ENCODE data around the gene ZNF888. TPM values are rescaled to one million over a fixed set of nuclear protein-coding genes. Genes with fewer than 3 reads are reported as not detected.
"Not testable (repeated sequence)": the region's sequence is repeated elsewhere in the genome, so short reads cannot be mapped to it uniquely, and the experiment has no call there.

Gene ZNF888
- polyA plus RNA-seq, 1 donor from 2014 or later = 0.26 TPM

DNA sequence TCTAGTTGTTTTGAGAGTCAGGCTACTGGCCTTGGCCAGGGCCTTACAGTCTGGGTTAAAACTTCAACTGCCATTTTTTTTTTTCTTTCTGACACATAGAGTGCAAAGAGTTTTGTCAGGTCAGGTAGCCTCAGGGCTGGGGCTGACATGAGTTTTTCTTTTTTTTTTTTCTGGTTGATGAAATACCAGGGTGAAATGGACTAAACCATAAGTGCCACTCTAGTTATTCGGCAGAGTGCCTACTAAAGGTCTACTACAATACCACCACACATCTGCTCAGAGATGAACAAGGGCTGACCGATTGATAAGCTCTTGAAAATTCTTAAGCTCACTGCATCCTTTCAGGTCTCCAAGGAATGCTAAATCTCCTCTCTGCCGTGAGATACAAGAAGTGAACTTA, 21.4 kb downstream of the ZNF888 start:
- Histone ChIP-seq H3K4me2 (ENCODE audit: low read length) (no peak overlapping the region), H3F3A (ENCODE audit: insufficient read depth, low read length, poor library complexity, severe bottlenecking) (no peaks in the 10 kb centered on the region), H4K20me1 (ENCODE audit: insufficient read depth) (no peaks in the 10 kb centered on the region), H3K9ac (ENCODE audit: low read length) (no peak overlapping the region), H3K4me3 (ENCODE audit: low read length) (no peak overlapping the region), H2AFZ (ENCODE audit: low read depth, low read length) (no peak overlapping the region), H3K27ac (ENCODE audit: low read length) (no peak overlapping the region), H3K36me3 (ENCODE audit: insufficient read depth, low read length) (no peaks in the 10 kb centered on the region), H3K9me2 (ENCODE audit: insufficient read depth, low read length) (no peaks in the 10 kb centered on the region), H3K9me3 (ENCODE audit: low read length) (no peaks in the 10 kb centered on the region), H3K27me3 (ENCODE audit: insufficient read depth, low read depth, low read length) (no peaks in the 10 kb centered on the region), H3K79me2 (replicated peaks; ENCODE audit: insufficient read depth, low read length) (no peaks in the 10 kb centered on the region)
- no peak for TF ChIP-seq POLR2AphosphoS5 (IDR thresholded peaks at IDR 0.05)
- no peak for TF ChIP-seq RAD21 (conservative IDR thresholded peaks at IDR 0.05)
- TF ChIP-seq EZH2 (IDR thresholded peaks at IDR 0.05; ENCODE audit: borderline replicate concordance, insufficient read depth, low read length, poor library complexity, severe bottlenecking) = no peak
- no peak for TF ChIP-seq SMC3 (conservative IDR thresholded peaks at IDR 0.05; ENCODE audit: poor library complexity)
- TF ChIP-seq, protein P1, sequence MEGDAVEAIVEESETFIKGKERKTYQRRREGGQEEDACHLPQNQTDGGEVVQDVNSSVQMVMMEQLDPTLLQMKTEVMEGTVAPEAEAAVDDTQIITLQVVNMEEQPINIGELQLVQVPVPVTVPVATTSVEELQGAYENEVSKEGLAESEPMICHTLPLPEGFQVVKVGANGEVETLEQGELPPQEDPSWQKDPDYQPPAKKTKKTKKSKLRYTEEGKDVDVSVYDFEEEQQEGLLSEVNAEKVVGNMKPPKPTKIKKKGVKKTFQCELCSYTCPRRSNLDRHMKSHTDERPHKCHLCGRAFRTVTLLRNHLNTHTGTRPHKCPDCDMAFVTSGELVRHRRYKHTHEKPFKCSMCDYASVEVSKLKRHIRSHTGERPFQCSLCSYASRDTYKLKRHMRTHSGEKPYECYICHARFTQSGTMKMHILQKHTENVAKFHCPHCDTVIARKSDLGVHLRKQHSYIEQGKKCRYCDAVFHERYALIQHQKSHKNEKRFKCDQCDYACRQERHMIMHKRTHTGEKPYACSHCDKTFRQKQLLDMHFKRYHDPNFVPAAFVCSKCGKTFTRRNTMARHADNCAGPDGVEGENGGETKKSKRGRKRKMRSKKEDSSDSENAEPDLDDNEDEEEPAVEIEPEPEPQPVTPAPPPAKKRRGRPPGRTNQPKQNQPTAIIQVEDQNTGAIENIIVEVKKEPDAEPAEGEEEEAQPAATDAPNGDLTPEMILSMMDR (IDR thresholded peaks at IDR 0.05; ENCODE audit: poor library complexity, severe bottlenecking) = no peak
- no peak for TF ChIP-seq EP300 (conservative IDR thresholded peaks at IDR 0.05; ENCODE audit: poor library complexity, severe bottlenecking)
- TF ChIP-seq, protein P2, sequence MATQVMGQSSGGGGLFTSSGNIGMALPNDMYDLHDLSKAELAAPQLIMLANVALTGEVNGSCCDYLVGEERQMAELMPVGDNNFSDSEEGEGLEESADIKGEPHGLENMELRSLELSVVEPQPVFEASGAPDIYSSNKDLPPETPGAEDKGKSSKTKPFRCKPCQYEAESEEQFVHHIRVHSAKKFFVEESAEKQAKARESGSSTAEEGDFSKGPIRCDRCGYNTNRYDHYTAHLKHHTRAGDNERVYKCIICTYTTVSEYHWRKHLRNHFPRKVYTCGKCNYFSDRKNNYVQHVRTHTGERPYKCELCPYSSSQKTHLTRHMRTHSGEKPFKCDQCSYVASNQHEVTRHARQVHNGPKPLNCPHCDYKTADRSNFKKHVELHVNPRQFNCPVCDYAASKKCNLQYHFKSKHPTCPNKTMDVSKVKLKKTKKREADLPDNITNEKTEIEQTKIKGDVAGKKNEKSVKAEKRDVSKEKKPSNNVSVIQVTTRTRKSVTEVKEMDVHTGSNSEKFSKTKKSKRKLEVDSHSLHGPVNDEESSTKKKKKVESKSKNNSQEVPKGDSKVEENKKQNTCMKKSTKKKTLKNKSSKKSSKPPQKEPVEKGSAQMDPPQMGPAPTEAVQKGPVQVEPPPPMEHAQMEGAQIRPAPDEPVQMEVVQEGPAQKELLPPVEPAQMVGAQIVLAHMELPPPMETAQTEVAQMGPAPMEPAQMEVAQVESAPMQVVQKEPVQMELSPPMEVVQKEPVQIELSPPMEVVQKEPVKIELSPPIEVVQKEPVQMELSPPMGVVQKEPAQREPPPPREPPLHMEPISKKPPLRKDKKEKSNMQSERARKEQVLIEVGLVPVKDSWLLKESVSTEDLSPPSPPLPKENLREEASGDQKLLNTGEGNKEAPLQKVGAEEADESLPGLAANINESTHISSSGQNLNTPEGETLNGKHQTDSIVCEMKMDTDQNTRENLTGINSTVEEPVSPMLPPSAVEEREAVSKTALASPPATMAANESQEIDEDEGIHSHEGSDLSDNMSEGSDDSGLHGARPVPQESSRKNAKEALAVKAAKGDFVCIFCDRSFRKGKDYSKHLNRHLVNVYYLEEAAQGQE (IDR thresholded peaks at IDR 0.05; ENCODE audit: borderline replicate concordance) = no peak
- no peak for TF ChIP-seq TAF1 (IDR thresholded peaks at IDR 0.05; ENCODE audit: low read depth)
- TF ChIP-seq MXI1 (conservative IDR thresholded peaks at IDR 0.05; ENCODE audit: poor library complexity, severe bottlenecking) = no peak

DNA sequence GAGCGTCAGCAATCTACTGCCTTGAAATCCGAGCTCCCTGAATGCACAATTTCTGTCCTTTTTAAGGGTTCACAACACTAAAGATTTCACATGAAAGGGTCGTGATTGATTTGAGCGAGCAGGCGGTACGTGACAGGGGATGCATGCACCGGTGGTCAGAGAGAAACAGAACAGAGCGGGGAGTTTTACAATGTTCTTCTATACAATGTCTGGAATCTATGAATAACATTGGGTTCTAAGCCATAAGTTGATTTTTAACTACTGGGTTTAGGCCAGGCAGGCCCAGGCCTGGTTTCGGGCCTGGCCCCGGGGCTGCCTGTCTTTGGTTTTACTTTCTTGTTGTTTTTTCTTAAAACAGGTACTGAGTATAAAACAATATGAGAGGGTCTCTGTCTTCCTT, 24.6 kb downstream of the ZNF888 start:
- H3K27me3 ChIP-seq (ENCODE audit: insufficient read depth, low read depth, low read length); H3K36me3 ChIP-seq (ENCODE audit: insufficient read depth, low read length); H4K20me1 ChIP-seq (ENCODE audit: insufficient read depth); H3K9ac ChIP-seq (ENCODE audit: low read length); H3K9me3 ChIP-seq (ENCODE audit: low read length); H3K9me2 ChIP-seq (ENCODE audit: insufficient read depth, low read length); H3K4me3 ChIP-seq (ENCODE audit: low read length); H3K27ac ChIP-seq (ENCODE audit: low read length); H3K79me2 ChIP-seq (replicated peaks; ENCODE audit: insufficient read depth, low read length); H3F3A ChIP-seq (ENCODE audit: insufficient read depth, low read length, poor library complexity, severe bottlenecking); H2AFZ ChIP-seq (ENCODE audit: low read depth, low read length); H3K4me2 ChIP-seq (ENCODE audit: low read length): not testable (repeated sequence)

DNA sequence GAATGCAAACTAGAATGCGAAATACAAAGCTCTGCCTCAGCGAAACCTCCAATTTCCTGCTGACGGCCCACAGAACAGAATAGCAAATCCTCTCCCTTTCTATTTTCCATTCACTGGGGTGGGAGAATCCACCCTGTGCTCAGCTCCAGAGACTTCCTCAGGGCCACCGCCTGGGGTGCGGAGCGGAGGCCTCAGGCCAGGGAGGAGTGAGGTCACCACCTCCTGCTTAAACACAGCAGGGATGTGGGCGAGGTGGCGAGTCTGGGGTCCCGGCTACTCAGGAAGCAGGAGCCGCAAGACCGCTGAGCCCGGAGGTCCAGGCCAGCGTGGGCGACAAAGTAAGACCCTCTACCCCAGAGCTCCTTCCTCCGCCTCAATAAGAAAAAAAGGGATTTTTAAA, 25.1 kb downstream of the ZNF888 start:
- peak overlapping the region; percentile 94 for H2AFZ ChIP-seq (ENCODE audit: low read depth, low read length)
- H3K4me3 ChIP-seq (ENCODE audit: low read length) = peak overlapping the region; percentile 95
- H4K20me1 ChIP-seq (ENCODE audit: insufficient read depth) = no peaks in the 10 kb centered on the region
- no peaks in the 10 kb centered on the region for H3K36me3 ChIP-seq (ENCODE audit: insufficient read depth, low read length)
- no peaks in the 10 kb centered on the region for H3K27me3 ChIP-seq (ENCODE audit: insufficient read depth, low read depth, low read length)
- peak overlapping the region; percentile 76 for H3K27ac ChIP-seq (ENCODE audit: low read length)
- H3K9me2 ChIP-seq (ENCODE audit: insufficient read depth, low read length) = no peaks in the 10 kb centered on the region
- TF ChIP-seq, protein P2 (IDR thresholded peaks at IDR 0.05; ENCODE audit: borderline replicate concordance) = no peak
- TF ChIP-seq, protein P1 (IDR thresholded peaks at IDR 0.05; ENCODE audit: poor library complexity, severe bottlenecking) = no peak
- no peak for TF ChIP-seq RAD21 (conservative IDR thresholded peaks at IDR 0.05)
- H3F3A ChIP-seq (ENCODE audit: insufficient read depth, low read length, poor library complexity, severe bottlenecking) = no peaks in the 10 kb centered on the region
- H3K4me2 ChIP-seq (ENCODE audit: low read length) = peak overlapping the region; percentile 34
- peak overlapping the region; percentile 74 for H3K9ac ChIP-seq (ENCODE audit: low read length)
- peaks cover 6% of the 10 kb centered on the region for H3K79me2 ChIP-seq (replicated peaks; ENCODE audit: insufficient read depth, low read length)
- no peaks in the 10 kb centered on the region for H3K9me3 ChIP-seq (ENCODE audit: low read length)

Measured in neural cell (in vitro differentiated cells).